Transverse colon (tissue), 4 donors: ENCODE data around the gene UBE2V1.

Experiments used
- EP300 ChIP-seq: sonication (generic); formaldehyde crosslinking; IDR thresholded peaks from one replicate; pipeline ENCODE4 v1.6.1; 2017; ENCODE audit warnings: antibody characterized with exemption, low read depth
- POLR2A ChIP-seq: fragments of 450-650 bp; IDR thresholded peaks from one replicate; pipeline ENCODE4 v1.6.1; 2016; ENCODE audit warnings: antibody characterized with exemption, mild to moderate bottlenecking, moderate library complexity
- POLR2AphosphoS5 ChIP-seq, 3 donors: sonication (generic); formaldehyde crosslinking; IDR thresholded peaks; one replicate each; pipeline ENCODE4 v1.6.1; 2016; ENCODE audit warnings: antibody characterized with exemption in 3 of 3
- TF ChIP-seq, protein P1 (sequence below), 5 experiments: fragments of 200-600 bp in 3 of 5; fragments of 450-650 bp in 2 of 5; sonication (generic) in 3 of 5; IDR thresholded peaks; 1 replicate in 2 of 5; 2 replicates in 3 of 5; pipeline ENCODE4 v1.5.1; 2016 to 2017; ENCODE audit warnings: antibody characterized with exemption in 5 of 5, inconsistent platforms in 3 of 5, mild to moderate bottlenecking in 2 of 5, moderate library complexity in 1 of 5

DNA sequence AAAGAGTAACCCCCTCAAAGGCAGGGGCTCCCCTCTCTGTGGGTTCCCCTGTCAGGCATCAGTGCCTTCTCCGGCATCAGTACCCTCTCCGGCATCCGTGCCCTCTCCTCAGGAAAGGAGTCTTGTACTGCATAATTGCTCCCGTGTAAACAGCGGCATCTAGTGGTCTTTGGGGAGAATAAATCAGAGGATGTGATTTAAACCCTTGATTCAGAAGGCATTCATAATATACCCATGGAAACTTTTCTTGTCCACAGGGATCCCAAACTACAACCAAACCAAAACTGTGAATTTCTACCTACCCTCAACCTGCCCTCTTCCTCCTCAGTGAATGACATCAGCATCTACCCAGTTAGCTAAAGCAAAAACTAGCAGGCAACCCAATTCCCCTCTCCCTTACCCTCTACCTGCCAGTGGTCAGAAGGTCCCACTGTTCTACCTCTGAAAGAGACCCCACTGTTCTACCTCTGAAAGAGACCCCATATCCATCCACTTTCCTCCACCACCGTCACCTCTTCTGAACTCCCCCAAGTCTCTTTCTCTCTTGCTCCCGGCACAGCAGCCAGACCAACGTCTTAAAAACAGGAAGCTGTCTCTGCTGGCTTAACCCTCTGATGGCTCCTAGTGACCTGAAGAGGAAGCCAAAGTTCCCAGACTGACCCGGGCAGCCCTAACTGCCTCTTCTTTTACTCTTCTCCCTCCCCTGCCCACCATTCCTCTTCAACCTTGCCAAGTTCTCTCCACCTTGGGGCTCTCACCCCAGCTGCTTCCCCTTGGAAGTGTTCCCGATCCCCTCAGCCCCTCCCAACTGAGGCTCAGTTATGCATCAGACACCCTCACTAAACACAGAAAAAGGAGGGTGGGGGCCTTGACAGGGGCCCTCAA lies 27.2 kb downstream of the UBE2V1 start:
- TF ChIP-seq POLR2AphosphoS5 (IDR thresholded peaks at IDR 0.05) (no peak), POLR2A (no peak), EP300 (no peak)
- TF ChIP-seq, protein P1, sequence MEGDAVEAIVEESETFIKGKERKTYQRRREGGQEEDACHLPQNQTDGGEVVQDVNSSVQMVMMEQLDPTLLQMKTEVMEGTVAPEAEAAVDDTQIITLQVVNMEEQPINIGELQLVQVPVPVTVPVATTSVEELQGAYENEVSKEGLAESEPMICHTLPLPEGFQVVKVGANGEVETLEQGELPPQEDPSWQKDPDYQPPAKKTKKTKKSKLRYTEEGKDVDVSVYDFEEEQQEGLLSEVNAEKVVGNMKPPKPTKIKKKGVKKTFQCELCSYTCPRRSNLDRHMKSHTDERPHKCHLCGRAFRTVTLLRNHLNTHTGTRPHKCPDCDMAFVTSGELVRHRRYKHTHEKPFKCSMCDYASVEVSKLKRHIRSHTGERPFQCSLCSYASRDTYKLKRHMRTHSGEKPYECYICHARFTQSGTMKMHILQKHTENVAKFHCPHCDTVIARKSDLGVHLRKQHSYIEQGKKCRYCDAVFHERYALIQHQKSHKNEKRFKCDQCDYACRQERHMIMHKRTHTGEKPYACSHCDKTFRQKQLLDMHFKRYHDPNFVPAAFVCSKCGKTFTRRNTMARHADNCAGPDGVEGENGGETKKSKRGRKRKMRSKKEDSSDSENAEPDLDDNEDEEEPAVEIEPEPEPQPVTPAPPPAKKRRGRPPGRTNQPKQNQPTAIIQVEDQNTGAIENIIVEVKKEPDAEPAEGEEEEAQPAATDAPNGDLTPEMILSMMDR (IDR thresholded peaks at IDR 0.05) = peak; percentile 62 to 82 (median 79)
